NOMO-1 treated with dmso at 0.1 percent for 144 hours (cell line): ENCODE results near the gene STX2.

Experiments
- DNase-seq: peaks from one replicate; lab custom pipeline; 2025; ENCODE audit not compliant: unreplicated experiment; lab: John Stamatoyannopoulos, UW

The STX2 gene

GRCh38 chr12:130831876-130832405 lies 7.1 kb downstream of the STX2 start:
- no peak for DNase-seq

- DNase-seq: no peak
These were observed 7.8 kb downstream of the STX2 start for GRCh38 chr12:130831246-130831645.

- DNase-seq: no peak
These were observed 8.9 kb downstream of the STX2 start for GRCh38 chr12:130830246-130830551.

GRCh38 chr12:130829391-130830245 lies 9.4 kb downstream of the STX2 start:
- DNase-seq: no peak

GRCh38 chr12:130828895-130829294 lies 10.2 kb downstream of the STX2 start:
- no peak for DNase-seq

GRCh38 chr12:130827432-130827831 lies 11.6 kb downstream of the STX2 start:
- DNase-seq: no peak

GRCh38 chr12:130826151-130826801 lies 12.8 kb downstream of the STX2 start:
- no peak for DNase-seq

GRCh38 chr12:130825771-130826150 lies 13.3 kb downstream of the STX2 start:
- no peak for DNase-seq

- no peak for DNase-seq
These were observed 19.4 kb downstream of the STX2 start for GRCh38 chr12:130819681-130820080.

GRCh38 chr12:130818635-130819576 lies 20.1 kb downstream of the STX2 start:
- peak; percentile 45 for DNase-seq

- no peak for DNase-seq
These were observed 20.8 kb downstream of the STX2 start for GRCh38 chr12:130818272-130818634.

GRCh38 chr12:130817804-130818203 lies 21.2 kb downstream of the STX2 start:
- DNase-seq: no peak

- no peak for DNase-seq
These were observed 23.0 kb downstream of the STX2 start for GRCh38 chr12:130816097-130816496.

GRCh38 chr12:130815028-130815741 lies 23.9 kb downstream of the STX2 start:
- DNase-seq: no peak

GRCh38 chr12:130813949-130814348 lies 25.1 kb downstream of the STX2 start:
- DNase-seq: no peak

- no peak for DNase-seq
These were observed 25.6 kb downstream of the STX2 start for GRCh38 chr12:130813436-130813835.

- DNase-seq: no peak
These were observed 29.3 kb downstream of the STX2 start for GRCh38 chr12:130809791-130810190.

- DNase-seq: no peak
These were observed 31.7 kb downstream of the STX2 start for GRCh38 chr12:130807309-130807708.

- no peak for DNase-seq
These were observed 32.5 kb downstream of the STX2 start for GRCh38 chr12:130806574-130806973.

GRCh38 chr12:130805635-130806034 lies 33.4 kb downstream of the STX2 start:
- no peak for DNase-seq

- DNase-seq: no peak
These were observed 34.8 kb downstream of the STX2 start for GRCh38 chr12:130804216-130804615.
